Activated T-helper 17 cell treated with anti-CD3 and anti-CD28 coated beads, Interleukin-2, amount 50 U/mL, for 72 hours (primary cell): ENCODE data around the gene NCBP2. TPM values are rescaled to one million over a fixed set of nuclear protein-coding genes. Genes with fewer than 3 reads are reported as not detected.

Experiments used
- ATAC-seq: fragments of 150-1000 bp; cut with Tn5 transposase; replicated peaks from 2 replicates; pipeline ENCODE4 v1.10.0; 2021; ENCODE audit warnings: mild to moderate bottlenecking, moderate library complexity
- H3K27ac Mint-ChIP-seq: one replicate; pipeline ENCODE4 v1.8.0; 2022; ENCODE audit warnings: mixed read lengths
- H3K27me3 Mint-ChIP-seq: one replicate; pipeline ENCODE4 v1.8.0; 2022; ENCODE audit warnings: mixed read lengths
- H3K36me3 Mint-ChIP-seq: one replicate; pipeline ENCODE4 v1.8.0; 2022; ENCODE audit warnings: low read depth, mild to moderate bottlenecking, mixed read lengths
- H3K4me1 Mint-ChIP-seq: one replicate; pipeline ENCODE4 v1.8.0; 2022; ENCODE audit warnings: mixed read lengths
- H3K4me3 Mint-ChIP-seq: one replicate; pipeline ENCODE4 v1.8.0; 2022; ENCODE audit warnings: mild to moderate bottlenecking, mixed read lengths
- H3K9me3 Mint-ChIP-seq: one replicate; pipeline ENCODE4 v1.8.0; 2022; ENCODE audit warnings: mixed read lengths
- total RNA-seq, 2 donors: library from RNA; stranded (reverse); gene quantifications; one replicate each; pipeline ENCODE4 v1.2.3, GENCODE V29; 2022

Gene NCBP2
- total RNA-seq, 2 donors from 2014 or later = 68.1 to 89.0 TPM

- Mint-ChIP-seq H3K4me3 (no peak overlapping the region), H3K36me3 (peaks cover 100% of the 10 kb centered on the region), H3K27ac (no peak overlapping the region), H3K9me3 (no peaks in the 10 kb centered on the region), H3K27me3 (no peaks in the 10 kb centered on the region), H3K4me1 (no peaks in the 10 kb centered on the region)
- ATAC-seq = no peak
Observed at GRCh38 chr3:196932600-196932999, 9.7 kb downstream of the NCBP2 start.

GRCh38 chr3:196931828-196932587 is 10.3 kb downstream of the NCBP2 start:
- Mint-ChIP-seq H3K4me1 (no peaks in the 10 kb centered on the region), H3K9me3 (no peaks in the 10 kb centered on the region), H3K27ac (no peak overlapping the region), H3K36me3 (peaks cover 100% of the 10 kb centered on the region), H3K27me3 (no peaks in the 10 kb centered on the region), H3K4me3 (no peak overlapping the region)
- ATAC-seq = no peak

GRCh38 chr3:196931157-196931556 is 11.2 kb downstream of the NCBP2 start:
- H3K4me3 Mint-ChIP-seq = no peak overlapping the region
- H3K27me3 Mint-ChIP-seq = no peaks in the 10 kb centered on the region
- no peaks in the 10 kb centered on the region for H3K9me3 Mint-ChIP-seq
- no peaks in the 10 kb centered on the region for H3K4me1 Mint-ChIP-seq
- H3K27ac Mint-ChIP-seq = no peak overlapping the region
- peaks cover 93% of the 10 kb centered on the region for H3K36me3 Mint-ChIP-seq
- ATAC-seq = no peak

GRCh38 chr3:196927571-196928453 is 14.5 kb downstream of the NCBP2 start:
- H3K9me3 Mint-ChIP-seq = no peaks in the 10 kb centered on the region
- peak overlapping the region; percentile 68 for H3K27ac Mint-ChIP-seq
- no peaks in the 10 kb centered on the region for H3K4me1 Mint-ChIP-seq
- peaks cover 87% of the 10 kb centered on the region for H3K36me3 Mint-ChIP-seq
- ATAC-seq = no peak
- H3K4me3 Mint-ChIP-seq = no peak overlapping the region
- H3K27me3 Mint-ChIP-seq = no peaks in the 10 kb centered on the region

- no peak overlapping the region for H3K27ac Mint-ChIP-seq
- no peaks in the 10 kb centered on the region for H3K27me3 Mint-ChIP-seq
- H3K9me3 Mint-ChIP-seq = no peaks in the 10 kb centered on the region
- no peak for ATAC-seq
- no peak overlapping the region for H3K4me3 Mint-ChIP-seq
- no peaks in the 10 kb centered on the region for H3K4me1 Mint-ChIP-seq
- H3K36me3 Mint-ChIP-seq = peaks cover 53% of the 10 kb centered on the region
Observed at GRCh38 chr3:196920733-196921132, 21.6 kb downstream of the NCBP2 start.

- no peak for ATAC-seq
- H3K4me1 Mint-ChIP-seq = no peaks in the 10 kb centered on the region
- no peaks in the 10 kb centered on the region for H3K27me3 Mint-ChIP-seq
- H3K36me3 Mint-ChIP-seq = peaks cover 54% of the 10 kb centered on the region
- H3K9me3 Mint-ChIP-seq = no peaks in the 10 kb centered on the region
- no peak overlapping the region for H3K27ac Mint-ChIP-seq
- no peak overlapping the region for H3K4me3 Mint-ChIP-seq
Observed at GRCh38 chr3:196918968-196919367, 23.4 kb downstream of the NCBP2 start.

GRCh38 chr3:196916995-196917394 is 25.3 kb downstream of the NCBP2 start:
- H3K36me3 Mint-ChIP-seq = peaks cover 39% of the 10 kb centered on the region
- no peak for ATAC-seq
- no peak overlapping the region for H3K27ac Mint-ChIP-seq
- no peaks in the 10 kb centered on the region for H3K27me3 Mint-ChIP-seq
- H3K4me1 Mint-ChIP-seq = no peaks in the 10 kb centered on the region
- H3K4me3 Mint-ChIP-seq = no peak overlapping the region
- no peaks in the 10 kb centered on the region for H3K9me3 Mint-ChIP-seq

GRCh38 chr3:196916221-196916620 is 26.1 kb downstream of the NCBP2 start:
- H3K36me3 Mint-ChIP-seq = peaks cover 33% of the 10 kb centered on the region

GRCh38 chr3:196915375-196915774 is 27.0 kb downstream of the NCBP2 start:
- no peaks in the 10 kb centered on the region for H3K4me1 Mint-ChIP-seq
- no peaks in the 10 kb centered on the region for H3K9me3 Mint-ChIP-seq
- H3K4me3 Mint-ChIP-seq = no peak overlapping the region
- peaks cover 30% of the 10 kb centered on the region for H3K36me3 Mint-ChIP-seq
- no peak for ATAC-seq
- H3K27me3 Mint-ChIP-seq = no peaks in the 10 kb centered on the region
- H3K27ac Mint-ChIP-seq = no peak overlapping the region

More at GRCh38 chr3:196916221-196916620, 26.1 kb downstream of the NCBP2 start:
- Mint-ChIP-seq H3K27me3 (no peaks in the 10 kb centered on the region), H3K4me3 (no peak overlapping the region), H3K4me1 (no peaks in the 10 kb centered on the region), H3K9me3 (no peaks in the 10 kb centered on the region), H3K27ac (no peak overlapping the region)
- ATAC-seq = no peak

- H3K36me3 Mint-ChIP-seq = peaks cover 32% of the 10 kb centered on the region
- H3K4me1 Mint-ChIP-seq = no peaks in the 10 kb centered on the region
Observed at GRCh38 chr3:196914866-196915265, 27.5 kb downstream of the NCBP2 start.

GRCh38 chr3:196903740-196904139 is 38.6 kb downstream of the NCBP2 start:
- H3K27me3 Mint-ChIP-seq = no peaks in the 10 kb centered on the region
- H3K36me3 Mint-ChIP-seq = peaks cover 96% of the 10 kb centered on the region
- no peaks in the 10 kb centered on the region for H3K9me3 Mint-ChIP-seq
- no peak overlapping the region for H3K27ac Mint-ChIP-seq
- ATAC-seq = no peak
- H3K4me3 Mint-ChIP-seq = no peak overlapping the region
- no peaks in the 10 kb centered on the region for H3K4me1 Mint-ChIP-seq

More at GRCh38 chr3:196914866-196915265, 27.5 kb downstream of the NCBP2 start:
- Mint-ChIP-seq H3K9me3 (no peaks in the 10 kb centered on the region), H3K4me3 (no peak overlapping the region), H3K27me3 (no peaks in the 10 kb centered on the region), H3K27ac (no peak overlapping the region)
- ATAC-seq = no peak

GRCh38 chr3:196902296-196902695 is 40.0 kb downstream of the NCBP2 start:
- Mint-ChIP-seq H3K27me3 (no peaks in the 10 kb centered on the region), H3K4me3 (no peak overlapping the region), H3K36me3 (peaks cover 86% of the 10 kb centered on the region), H3K27ac (no peak overlapping the region), H3K4me1 (peaks cover 3% of the 10 kb centered on the region), H3K9me3 (no peaks in the 10 kb centered on the region)
- ATAC-seq = no peak

- Mint-ChIP-seq H3K36me3 (peaks cover 86% of the 10 kb centered on the region), H3K4me1 (peaks cover 6% of the 10 kb centered on the region), H3K9me3 (no peaks in the 10 kb centered on the region), H3K27me3 (no peaks in the 10 kb centered on the region), H3K27ac (no peak overlapping the region), H3K4me3 (no peak overlapping the region)
- no peak for ATAC-seq
Observed at GRCh38 chr3:196901768-196902167, 40.6 kb downstream of the NCBP2 start.

- ATAC-seq = no peak
- Mint-ChIP-seq H3K4me3 (no peak overlapping the region), H3K27ac (no peak overlapping the region), H3K9me3 (no peaks in the 10 kb centered on the region), H3K27me3 (no peaks in the 10 kb centered on the region), H3K36me3 (peaks cover 52% of the 10 kb centered on the region), H3K4me1 (peaks cover 6% of the 10 kb centered on the region)
Observed at GRCh38 chr3:196896229-196896628, 46.1 kb downstream of the NCBP2 start.
